ENCODE data around the gene SERPINB3.
"Not testable (repeated sequence)": the region's sequence is repeated elsewhere in the genome, so short reads cannot be mapped to it uniquely, and the experiment has no call there.

SERPINB3 gene

DNA sequence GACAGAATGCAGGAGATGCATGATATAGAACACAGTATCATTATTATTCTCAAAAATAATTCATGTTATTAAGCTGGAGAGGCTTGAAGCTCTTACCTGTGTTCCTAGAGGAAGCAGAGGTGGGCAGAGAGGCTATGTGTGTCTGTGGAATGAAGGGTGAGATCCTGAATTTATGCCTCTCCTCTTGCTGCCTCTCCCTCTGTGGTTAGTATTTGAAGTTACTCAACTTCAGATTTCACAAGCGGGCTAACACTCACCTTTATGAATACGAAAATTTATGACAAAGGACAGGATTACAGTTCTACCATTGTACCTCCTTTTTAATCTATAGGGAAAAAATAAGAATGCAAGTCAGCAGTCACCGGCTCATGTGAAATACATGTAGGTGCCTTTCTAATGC, at the start of gene SERPINB3:
Gene SERPINB3, minus strand, starts transcription at position 144 of the 400 bp plus-strand sequence. CDS start 677 bp downstream, outside the sequence.
- not testable (repeated sequence) for DNase-seq

DNA sequence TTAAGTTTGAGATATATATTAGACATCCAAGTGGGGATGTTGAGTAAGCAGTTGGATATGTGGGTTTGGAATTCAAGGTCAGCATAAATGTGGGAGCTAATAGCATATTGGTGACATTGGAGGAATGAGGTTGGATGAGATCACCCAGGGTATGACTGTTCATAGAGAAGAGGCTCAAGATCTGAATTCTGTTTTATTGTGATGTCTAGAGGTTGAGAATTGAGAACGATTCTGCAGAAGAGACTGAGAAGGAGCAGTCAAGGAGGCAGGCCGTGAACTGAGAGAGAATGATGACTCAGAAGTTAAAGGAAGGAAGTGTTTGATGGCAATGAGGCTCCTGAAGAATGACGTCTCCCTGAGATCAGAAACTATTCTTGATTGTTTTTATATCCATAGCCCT, 47.0 kb upstream of the SERPINB3 start:
- no peak for DNase-seq

DNA sequence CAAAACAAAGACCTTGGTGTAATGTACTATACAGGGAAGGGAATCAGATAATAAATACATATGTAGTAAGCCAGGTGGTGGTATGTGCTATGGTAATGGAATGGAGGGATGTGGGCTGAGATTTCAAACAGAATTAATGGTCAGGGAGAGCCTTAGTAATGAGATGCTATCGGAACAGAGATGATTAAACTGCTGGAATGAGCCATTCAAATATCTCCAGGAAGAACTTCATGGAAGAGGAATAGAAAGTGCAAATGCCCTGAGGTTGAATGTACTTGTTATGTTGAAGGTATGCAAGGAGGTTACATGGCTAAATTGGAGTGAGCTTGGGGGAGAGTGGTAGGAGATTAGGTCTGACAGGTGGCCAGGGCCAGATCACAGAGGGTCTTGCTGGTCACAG, 46.1 kb upstream of the SERPINB3 start:
- no peak for DNase-seq

DNA sequence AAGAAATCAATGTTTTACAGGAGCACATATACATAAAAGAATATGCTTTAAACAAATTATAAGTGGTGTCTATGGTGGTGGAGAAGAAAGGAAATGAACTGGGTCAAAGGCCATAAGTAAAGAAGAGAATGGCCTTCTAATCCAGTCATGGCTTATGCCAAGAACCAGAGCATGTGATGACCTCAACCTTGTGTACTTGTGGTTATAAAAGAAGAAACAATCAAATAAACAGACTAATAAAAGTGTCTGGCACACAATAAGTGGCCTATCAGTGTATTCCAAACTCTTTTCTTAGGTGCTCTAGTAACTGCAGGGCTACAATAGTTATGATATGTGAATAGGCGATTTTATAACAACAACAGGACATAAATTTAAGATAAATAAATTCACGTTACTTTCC, 43.7 kb upstream of the SERPINB3 start:
- no peak for DNase-seq

DNA sequence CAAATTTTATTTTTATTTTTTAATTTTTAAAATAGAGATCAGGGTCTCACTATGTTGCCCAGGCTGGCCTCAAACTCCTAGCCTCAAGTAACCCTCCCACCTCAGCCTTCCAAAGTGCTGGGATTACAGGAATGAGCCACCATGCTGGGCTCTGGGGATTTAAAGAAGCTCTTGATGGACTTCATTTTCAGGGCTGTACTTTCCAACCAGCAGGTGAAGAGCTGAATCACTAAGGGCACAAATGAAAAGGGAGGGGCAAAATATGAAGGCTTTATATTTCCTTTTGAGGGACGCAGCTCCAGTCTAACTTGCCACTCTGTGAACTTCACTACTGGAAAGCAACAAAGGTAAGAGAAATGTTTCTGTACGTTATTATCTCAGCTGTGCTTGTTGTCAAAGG, 41.0 kb upstream of the SERPINB3 start, which contains the start of gene SERPINB11:
Gene SERPINB11, plus strand, starts transcription at position 301 of the 400 bp plus-strand sequence. CDS start 7,234 bp downstream, outside the sequence.
- DNase-seq: no peak

DNA sequence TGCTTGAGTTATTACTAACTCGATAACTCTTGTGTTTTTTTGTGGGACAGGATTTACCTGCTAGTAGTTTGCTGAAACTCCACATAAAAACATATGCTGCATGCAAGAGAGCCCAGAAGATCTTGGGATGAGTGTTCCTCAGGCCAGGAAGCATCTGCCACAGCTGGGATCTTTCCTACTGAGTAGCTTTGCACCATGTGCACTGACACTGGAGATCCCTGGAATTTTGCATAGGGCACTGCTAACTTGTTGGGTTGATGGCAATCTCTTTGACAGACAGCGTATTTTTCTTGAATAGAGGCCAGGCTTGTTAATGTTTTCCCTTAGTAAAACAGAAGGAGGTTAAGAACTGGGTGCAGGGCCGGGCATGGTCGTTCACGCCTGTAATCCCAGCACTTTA, 40.3 kb upstream of the SERPINB3 start:
- DNase-seq: no peak

DNA sequence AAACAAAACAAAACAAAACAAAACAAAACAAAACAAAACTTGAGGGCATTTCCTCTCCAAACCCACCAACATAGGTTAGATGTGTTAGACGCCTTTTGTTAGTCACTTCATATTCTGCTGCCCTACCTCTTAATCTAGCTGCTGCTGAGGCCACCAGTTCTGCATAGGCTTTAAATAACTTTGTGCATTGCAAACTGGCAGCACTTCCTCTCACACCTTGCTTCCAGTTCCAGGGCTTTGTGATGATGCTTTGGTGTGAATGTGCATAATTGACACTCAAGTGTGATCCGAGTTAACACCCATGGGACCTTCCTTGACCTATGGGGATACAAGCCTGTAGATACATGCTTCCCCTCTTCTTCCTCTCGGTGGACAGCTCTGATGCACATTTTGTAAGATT, 38.8 kb upstream of the SERPINB3 start:
- no peak for DNase-seq

DNA sequence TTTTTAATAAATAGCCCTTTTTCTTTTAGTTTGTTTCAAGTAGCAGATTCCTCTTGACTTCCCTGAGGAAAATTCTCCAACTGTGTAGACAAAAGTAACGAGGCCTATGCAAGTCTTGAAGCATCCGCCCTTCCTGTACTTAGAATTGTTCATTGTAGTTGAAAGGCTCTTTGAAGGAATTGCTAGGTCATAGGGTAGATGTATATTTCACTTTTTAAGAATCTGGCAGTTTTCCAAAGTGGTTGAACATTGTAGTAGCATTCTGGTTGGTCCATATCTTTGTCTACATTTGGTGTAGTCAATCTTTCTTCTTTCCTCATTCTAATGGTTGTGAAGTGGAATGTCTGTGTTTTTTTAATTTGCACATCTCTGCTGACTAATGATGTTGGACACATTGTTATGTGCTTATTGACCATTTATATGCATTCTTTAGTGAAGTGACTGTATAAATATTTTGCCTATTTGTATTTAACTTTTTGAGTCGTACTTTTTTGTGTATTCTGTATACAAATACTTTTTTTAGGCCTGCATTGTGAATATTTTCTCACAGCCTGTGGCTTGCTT, 35.5 kb upstream of the SERPINB3 start:
- no peak for DNase-seq

DNA sequence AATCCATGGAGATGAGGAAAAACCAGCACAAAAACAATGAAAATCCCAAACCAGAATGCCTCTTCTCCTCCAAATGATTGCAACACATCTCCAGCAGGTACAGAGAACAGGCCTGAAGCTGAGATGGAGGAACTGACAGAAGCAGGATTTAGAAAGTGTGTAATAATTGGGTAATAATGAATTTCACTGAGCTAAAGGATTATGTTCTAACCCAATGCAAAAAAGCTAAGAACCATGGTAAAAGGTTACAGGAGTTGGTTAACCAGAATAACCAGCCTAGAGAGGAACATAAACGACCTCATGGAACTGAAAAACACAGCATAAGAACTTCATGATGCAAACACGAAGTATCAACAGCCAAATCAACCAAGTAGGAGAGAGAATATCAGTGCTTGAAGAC, 27.4 kb upstream of the SERPINB3 start:
- no peak for DNase-seq

DNA sequence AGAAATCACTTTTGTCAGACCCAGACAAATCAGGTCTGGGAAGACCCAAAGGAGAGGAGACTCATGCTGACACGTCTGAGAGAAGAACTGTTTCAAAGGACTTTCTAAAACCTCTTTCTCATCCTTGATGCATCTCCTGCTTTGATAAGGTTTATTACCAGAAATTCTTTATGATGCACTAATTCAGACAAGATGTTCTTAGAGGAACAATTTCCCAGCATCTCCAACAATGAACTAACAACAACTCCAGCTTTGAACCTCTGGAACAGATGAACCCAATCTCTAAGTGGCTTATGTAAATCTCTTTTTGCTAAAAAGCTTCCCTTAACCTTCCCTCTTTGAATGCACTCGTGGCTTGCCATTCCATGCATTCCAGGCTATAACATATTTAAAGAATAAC, 25.2 kb upstream of the SERPINB3 start:
- DNase-seq: no peak

DNA sequence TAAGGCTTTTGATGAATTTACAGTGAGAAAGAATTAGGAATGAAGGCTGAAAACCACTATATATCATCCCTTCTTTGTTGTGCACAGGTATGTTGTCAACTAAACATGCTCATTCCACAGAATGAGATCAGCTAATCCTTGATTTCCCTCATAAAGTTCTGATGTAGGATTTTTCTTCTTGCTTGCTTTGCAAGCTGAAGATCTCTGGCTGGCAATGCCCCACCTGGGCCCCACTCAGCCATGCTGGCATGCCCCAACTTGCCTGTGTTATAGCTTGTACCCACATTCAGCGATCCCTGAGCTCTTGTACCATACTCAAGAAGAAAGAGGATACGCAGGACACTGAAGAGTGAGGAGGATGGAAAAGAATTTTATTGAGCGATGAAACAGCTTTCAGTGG, 23.0 kb upstream of the SERPINB3 start:
- DNase-seq: no peak

DNA sequence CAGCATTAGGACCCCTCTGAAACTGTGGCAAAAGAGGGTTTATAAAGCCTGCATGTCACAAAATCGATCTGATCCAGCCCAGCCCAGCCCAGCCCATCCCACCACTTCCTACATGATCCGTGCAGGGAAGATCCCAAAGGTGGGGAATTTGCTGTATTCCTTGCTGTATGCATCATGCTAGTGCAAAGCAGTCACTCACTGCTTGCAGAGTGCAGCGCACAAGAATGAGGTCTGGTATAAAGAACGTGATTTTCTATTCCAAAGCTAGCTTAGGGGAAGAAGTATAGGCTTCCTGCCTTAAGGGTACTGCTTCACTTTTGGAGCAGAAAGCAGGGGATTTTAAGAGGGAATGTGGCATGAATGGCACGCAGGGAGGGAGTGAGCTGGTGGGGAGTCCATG, 22.2 kb upstream of the SERPINB3 start:
- no peak for DNase-seq

DNA sequence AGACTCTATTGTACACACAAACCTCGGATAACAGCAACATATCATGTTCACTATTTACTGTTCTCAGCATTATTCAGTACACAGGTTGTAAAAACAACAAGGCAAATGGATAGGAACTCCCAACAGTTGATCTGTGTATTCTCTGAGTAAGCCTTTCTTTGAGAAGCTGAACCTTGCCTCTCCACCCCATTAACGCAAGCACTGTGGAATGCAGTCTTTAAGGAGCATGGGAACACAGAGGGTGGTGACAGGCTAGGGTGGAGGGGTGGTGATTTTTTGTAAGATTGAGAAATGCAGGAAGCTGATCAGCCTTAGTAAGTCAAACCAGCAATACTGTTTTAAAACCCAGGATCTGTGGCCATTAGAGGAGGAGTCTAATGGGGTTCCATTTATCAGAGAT, 21.5 kb upstream of the SERPINB3 start:
- no peak for DNase-seq

DNA sequence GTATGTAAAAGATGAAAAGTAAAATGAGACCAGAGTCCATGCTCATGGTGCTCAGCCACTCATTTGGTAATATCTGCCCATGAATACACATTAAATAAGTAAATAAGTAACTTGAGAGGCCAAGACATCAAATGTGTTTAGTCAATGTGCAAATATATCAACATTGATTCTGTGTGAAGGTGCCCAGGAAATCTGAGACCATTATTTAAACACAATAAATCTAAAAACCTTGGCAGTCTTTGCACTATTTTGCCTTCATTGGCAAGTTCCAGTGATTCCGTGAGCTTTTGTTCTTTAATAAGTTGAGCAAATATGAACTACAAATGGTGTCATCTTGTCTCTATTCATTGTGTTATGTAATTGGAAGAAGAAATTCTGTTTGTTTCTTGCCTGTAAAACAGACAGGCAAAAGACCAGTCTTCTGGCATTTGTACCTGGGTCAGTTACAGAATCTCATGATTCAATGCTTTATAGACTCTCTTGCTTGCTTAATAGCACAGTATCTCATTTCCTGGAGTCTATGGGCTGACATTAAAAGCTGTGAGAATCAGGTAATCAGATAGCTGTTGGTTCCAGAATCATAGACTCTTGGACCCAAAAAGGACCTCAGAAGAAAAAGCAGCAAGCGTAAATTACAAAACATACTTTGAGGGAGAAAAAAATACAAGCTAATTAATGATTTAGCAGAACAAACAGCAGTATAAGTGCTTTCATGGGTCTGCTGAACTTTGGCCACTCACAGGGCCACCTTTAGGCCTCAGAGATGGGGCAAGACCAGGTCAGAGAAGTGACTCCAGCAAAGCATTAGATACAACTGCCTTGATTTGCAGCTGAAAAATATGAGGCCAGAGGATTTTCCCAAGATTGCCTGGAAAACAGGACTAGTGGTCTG, 20.0 kb upstream of the SERPINB3 start:
- DNase-seq: no peak

DNA sequence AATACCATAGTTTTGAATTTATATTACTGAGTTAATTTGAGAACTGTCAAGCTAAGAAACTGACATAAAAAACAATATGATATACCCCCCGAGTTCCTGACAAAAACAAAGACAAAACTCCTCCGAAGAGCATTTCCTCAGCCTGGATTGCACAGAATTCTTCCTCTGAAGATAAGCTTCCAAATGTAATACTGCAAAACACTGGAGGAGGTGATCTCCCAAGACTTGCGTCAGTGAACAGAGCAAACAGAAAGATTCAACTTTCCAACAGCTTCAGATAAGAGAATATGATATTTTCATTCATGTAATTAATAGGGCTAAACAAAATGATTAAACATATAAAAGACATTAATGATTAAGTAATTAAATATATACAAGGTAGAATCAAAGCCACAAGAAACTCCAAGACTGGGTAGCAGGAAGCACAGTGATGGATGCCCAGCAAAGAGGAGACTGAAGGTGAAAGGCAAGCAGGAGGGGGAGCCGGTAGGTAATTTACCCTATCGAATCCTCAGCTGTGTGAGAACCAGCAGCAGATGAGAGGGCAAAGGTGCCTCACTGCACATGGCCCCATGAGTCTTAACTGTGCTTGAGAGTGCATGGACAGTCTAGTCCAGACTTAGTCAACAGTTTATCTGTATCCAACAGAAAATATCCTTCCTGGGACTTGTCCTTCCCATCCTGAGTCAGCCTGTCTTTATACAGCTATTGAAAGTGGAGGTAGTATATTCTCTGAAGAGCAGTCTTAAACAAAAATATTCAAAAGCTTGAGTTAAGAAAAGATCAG, 18.3 kb upstream of the SERPINB3 start:
- no peak for DNase-seq

DNA sequence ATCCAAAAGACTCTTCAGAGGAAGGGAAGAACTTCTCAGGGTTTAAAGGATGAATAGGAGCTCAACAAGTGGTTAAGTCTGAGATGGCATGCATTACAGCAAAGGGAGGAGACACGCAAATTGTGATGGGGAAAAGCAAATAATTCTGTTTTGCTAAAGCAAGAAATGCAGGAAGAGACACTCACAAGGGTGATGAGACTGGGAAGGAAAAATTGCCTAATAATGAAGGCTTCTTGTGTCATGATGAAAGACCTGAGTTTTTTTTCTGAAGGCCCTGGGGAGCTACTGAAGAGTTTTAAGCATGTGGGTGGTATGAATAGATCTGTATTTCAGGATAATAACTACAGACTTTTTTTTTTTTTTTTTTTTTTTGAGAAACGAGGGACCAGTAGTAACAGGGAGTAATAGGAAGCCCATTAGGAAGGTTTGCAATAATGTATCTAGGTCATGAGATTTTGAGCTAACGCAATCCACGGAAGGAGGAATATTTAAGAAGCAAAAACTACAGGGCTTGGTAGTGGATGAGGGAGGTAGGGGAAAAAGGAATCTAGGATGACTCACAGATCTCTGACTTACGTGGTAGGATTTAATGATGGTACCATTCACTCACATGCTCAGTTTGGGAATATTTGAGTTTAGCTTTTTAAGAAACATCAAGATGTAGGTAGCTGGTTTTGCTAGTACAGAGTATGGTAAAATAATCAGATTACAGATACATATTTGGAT, 16.0 kb upstream of the SERPINB3 start:
- no peak for DNase-seq

DNA sequence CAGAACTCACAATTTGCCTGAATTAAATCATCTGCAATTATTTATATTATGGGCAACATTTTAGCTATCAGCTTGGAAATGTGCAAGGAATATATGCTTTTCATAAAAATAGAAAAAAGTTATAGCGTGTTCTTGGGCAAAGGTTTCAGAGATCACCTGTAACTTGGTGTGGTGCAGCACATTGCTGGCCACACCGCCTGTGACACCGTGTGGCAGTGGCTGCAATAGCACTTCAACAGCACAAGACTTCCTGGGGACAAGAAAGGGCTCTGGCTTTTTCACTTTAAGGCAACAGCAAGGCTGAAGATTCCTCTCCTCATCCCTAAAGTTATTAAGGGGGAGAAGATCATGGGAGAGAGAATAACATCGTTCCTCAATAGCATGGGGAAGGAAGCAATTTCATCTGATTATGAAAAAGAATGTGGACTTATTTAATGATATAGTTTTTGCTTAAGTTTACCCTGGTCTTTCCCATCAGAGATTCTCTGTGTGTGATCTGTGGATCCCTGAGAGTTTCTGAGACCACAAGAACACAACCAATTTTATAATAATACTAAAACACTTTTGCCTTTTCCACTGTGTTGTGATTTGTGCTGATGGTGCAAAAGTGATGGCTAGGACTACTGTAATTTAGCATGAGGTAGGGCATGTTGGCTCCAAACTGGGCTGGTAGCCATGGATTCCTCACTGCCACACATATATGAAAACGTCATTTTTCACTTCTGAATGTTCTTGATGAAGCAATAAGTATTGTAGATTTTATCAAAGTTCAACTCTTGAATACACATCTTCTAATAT, 15.0 kb upstream of the SERPINB3 start:
- DNase-seq: no peak

DNA sequence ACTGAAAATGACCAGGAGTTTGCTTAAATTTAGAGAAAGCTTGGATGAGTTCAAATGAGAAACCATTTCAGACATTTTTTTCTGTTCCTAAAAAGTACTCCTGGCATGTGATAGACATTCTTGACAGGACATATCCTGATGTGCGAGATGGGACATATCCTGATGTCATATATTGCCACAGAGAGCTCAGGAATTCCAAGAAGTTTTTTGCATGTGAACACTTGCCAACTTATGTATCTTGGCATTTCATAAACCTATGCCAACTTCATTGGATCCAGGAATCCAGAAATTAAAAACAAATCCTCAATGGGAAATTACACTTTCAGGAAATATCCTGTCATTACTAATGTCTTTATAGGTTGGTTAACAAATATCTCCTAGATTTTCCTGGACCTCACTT, 2.9 kb upstream of the SERPINB3 start:
- DNase-seq: no peak

DNA sequence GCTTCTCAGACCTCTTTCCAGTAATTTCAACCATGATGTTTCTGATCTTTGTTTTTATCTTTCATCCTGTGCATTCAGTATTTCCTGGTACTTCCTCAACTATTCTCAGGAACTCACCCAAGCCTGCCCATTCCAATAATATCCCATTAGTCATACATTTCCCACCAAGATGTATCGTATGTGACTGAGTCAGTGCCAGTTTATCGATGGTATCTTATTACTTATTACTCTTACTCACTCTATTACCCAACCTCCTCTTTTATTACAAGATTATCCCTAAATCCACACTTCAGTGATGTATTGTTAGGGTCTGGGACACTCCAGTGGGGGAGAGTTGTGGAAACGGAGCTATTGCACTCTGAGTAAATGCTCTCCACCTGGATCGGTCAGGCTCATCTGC, 2.8 kb downstream of the SERPINB3 start:
- DNase-seq: not testable (repeated sequence)

DNA sequence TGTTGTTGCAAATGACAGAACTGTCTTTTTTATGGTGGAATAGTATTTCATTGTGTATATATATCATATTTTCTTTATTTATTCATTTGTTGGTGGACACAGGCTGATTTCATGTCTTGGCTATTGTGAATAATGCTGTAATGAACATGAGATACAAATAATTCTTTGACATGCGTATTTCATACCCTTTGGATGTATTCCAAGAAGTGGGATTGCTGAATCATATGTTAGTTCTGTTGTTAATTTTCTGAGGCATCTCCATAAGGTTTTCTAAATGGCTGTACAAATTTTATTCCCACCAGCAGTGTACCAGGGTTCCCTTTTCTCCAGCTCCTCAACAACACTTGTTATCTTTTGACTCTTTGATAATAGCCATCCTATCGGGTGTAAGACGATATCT, 11.4 kb downstream of the SERPINB3 start:
- DNase-seq: not testable (repeated sequence)

DNA sequence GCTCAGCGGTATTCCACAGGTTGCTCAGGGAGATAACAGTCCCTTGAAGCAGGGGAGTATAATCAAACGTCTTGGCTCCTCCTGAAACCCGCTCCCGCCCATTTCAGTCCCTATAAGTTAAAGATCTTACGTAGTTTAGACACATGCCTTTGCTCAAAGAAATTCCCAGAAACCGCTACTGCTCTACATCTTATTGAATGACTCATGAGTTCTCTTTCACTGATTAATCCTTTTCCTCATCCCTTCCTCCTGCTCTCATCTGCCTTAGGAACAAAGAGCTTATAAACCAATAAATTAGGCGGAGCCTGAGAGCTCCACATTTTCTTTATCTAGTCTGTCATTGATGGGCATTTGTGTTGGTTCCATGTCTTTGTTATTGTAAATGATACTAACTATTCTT, 13.5 kb downstream of the SERPINB3 start:
- DNase-seq: no peak

DNA sequence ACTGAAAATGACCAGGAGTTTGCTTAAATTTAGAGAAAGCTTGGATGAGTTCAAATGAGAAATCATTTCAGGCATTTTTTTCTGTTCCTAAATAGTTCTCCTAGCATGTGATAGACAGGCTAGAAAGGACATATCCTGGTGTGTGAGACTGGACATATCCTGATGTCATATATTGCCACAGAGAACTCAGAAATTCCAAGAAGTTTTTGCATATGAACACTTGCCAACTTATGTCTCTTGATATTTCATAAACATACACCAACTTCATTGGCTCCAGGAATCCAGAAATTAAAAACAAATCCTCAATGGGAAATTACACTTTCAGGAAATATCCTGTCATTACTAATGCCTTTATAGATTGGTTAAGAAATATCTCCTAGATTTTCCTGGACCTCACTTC, 14.8 kb downstream of the SERPINB3 start:
- DNase-seq: no peak

Data from NCI-H1436 treated with DMSO at 0.1 percent for 48 hours (cell line).